ENCODE results near the gene ATAD3A.
"Not testable (repeated sequence)": the region's sequence is repeated elsewhere in the genome, so short reads cannot be mapped to it uniquely, and the experiment has no call there.

Gene ATAD3A

GRCh38 chr1:1521331-1521730 lies 9.4 kb downstream of the ATAD3A start:
- TF ChIP-seq ZC3H10 (CRISPR knock-in tag; IDR thresholded peaks at IDR 0.05) (no peak), BACH2 (CRISPR knock-in tag; IDR thresholded peaks at IDR 0.05; ENCODE audit: borderline replicate concordance) (no peak), ZFP3 (CRISPR knock-in tag; IDR thresholded peaks at IDR 0.05) (no peak), CSRNP3 (CRISPR knock-in tag; IDR thresholded peaks at IDR 0.05) (no peak), TOX (CRISPR knock-in tag; IDR thresholded peaks at IDR 0.05; ENCODE audit: borderline replicate concordance) (no peak), POU6F1 (CRISPR knock-in tag; IDR thresholded peaks at IDR 0.05; ENCODE audit: borderline replicate concordance, low read depth) (no peak), TCF4 (CRISPR knock-in tag; IDR thresholded peaks at IDR 0.05; ENCODE audit: borderline replicate concordance) (no peak), PATZ1 (CRISPR knock-in tag; IDR thresholded peaks at IDR 0.05; ENCODE audit: borderline replicate concordance) (no peak), ARNTL (CRISPR knock-in tag; IDR thresholded peaks at IDR 0.05; ENCODE audit: borderline replicate concordance, low read depth) (no peak), OSR1 (CRISPR knock-in tag; IDR thresholded peaks at IDR 0.05) (no peak), ISL1 (CRISPR knock-in tag; IDR thresholded peaks at IDR 0.05) (no peak), RARB (CRISPR knock-in tag; IDR thresholded peaks at IDR 0.05) (no peak)
- no peak for ATAC-seq

- ATAC-seq: not testable (repeated sequence)
Measured at GRCh38 chr1:1522536-1522935, 10.6 kb downstream of the ATAD3A start.

GRCh38 chr1:1523226-1523625 lies 11.3 kb downstream of the ATAD3A start:
- not testable (repeated sequence) for ATAC-seq

- ATAC-seq: not testable (repeated sequence)
Measured at GRCh38 chr1:1523651-1524050, 11.7 kb downstream of the ATAD3A start.

- not testable (repeated sequence) for ATAC-seq
Measured at GRCh38 chr1:1524750-1525383, 12.9 kb downstream of the ATAD3A start.

GRCh38 chr1:1526476-1526875 lies 14.5 kb downstream of the ATAD3A start:
- not testable (repeated sequence) for ATAC-seq

- ATAC-seq: no peak; the same call in 2 of the 3 replicates
- TF ChIP-seq CREB5 (CRISPR knock-in tag; IDR thresholded peaks at IDR 0.05; ENCODE audit: low read depth): no peak
Measured at GRCh38 chr1:1527092-1527816, 15.3 kb downstream of the ATAD3A start.
